HCT116 (cell line): Measurements from ENCODE around the gene OR5T3. TPM values are rescaled to one million over a fixed set of nuclear protein-coding genes. Genes with fewer than 3 reads are reported as not detected.

Source experiments
- ATAC-seq: fragments of 200-7000 bp; cut with Tn5 transposase; 2 replicates; pipeline ENCODE4 v1.9.1; 2020; ENCODE audit warnings: mild to moderate bottlenecking, moderate library complexity
- BruUV-seq: library from RNA; stranded (reverse); fragments of 400-500 nt; replicated peaks from 2 replicates; lab custom pipeline; 2021; lab: Mats Ljungman, UMichigan
- CTCF ChIA-PET: fragments of 300-600 bp; sonication (Branson Sonifier 250); formaldehyde crosslinking; loops from one replicate; lab custom pipeline; 2021; ENCODE audit warnings: antibody characterized with exemption; lab: Charles Lee
- POLR2A ChIA-PET: fragments of 300-600, 350-600 bp; sonication (Branson Sonifier 250); formaldehyde crosslinking; loops from one replicate; lab custom pipeline; 2021; ENCODE audit warnings: antibody characterized with exemption; lab: Charles Lee
- RAD21 ChIA-PET, 2 experiments: fragments of 300-600 bp; sonication (Branson Sonifier 250); formaldehyde crosslinking; loops; one replicate each; lab custom pipeline; 2023; ENCODE audit warnings: low total read pairs in 2 of 2; ENCODE audit not compliant: uncharacterized antibody in 2 of 2, unreplicated experiment in 2 of 2, low non-redundant PET in 1 of 2; lab: Charles Lee
- DNase-seq: peaks from one replicate; pipeline ENCODE4 v3.0.0-alpha.2; 2010; ENCODE audit warnings: low read depth, low spot score
- H2AFZ ChIP-seq: fragments of 200-600 bp; shearing (Covaris generic), sonication (generic); 2 replicates; pipeline ENCODE4 v1.6.1; 2017; ENCODE audit warnings: low read depth, mixed run types, mixed read lengths, antibody characterized with exemption, low read length; ENCODE audit not compliant: poor library complexity, severe bottlenecking
- H3K27ac ChIP-seq: 2 replicates; pipeline ENCODE4 v1.5.1; 2012; ENCODE audit warnings: low read depth, low read length
- H3K27me3 ChIP-seq: fragments of 200-600 bp; sonication (generic); 2 replicates; pipeline ENCODE4 v1.6.1; 2016; ENCODE audit warnings: mixed run types, low read length, mixed read lengths; ENCODE audit not compliant: insufficient read depth
- H3K36me3 ChIP-seq, 2 experiments: fragments of 200-500 bp in 1 of 2; fragments of 200-600 bp in 1 of 2; sonication (Bioruptor generic) in 1 of 2; sonication (generic) in 1 of 2; 2 replicates each; pipeline versions ENCODE4 v1.5.1 to v1.6.1; 2014 to 2016; ENCODE audit warnings: low read length in 2 of 2, inconsistent platforms in 1 of 2, mixed read lengths in 1 of 2, mixed run types in 1 of 2; ENCODE audit not compliant: insufficient read depth in 2 of 2, control insufficient read depth in 1 of 2
- H3K4me1 ChIP-seq, 2 experiments: fragments of 200-600 bp in 1 of 2; sonication (generic) in 1 of 2; 2 replicates each; pipeline versions ENCODE4 v1.5.1 to v1.6.1; 2012 to 2017; ENCODE audit warnings: low read length in 2 of 2, inconsistent platforms in 1 of 2, mild to moderate bottlenecking in 1 of 2, mixed read lengths in 1 of 2, mixed run types in 1 of 2, moderate library complexity in 1 of 2; ENCODE audit not compliant: insufficient read depth in 2 of 2, control insufficient read depth in 1 of 2
- H3K4me2 ChIP-seq: fragments of 200-600 bp; sonication (generic); 2 replicates; pipeline ENCODE4 v1.6.1; 2017; ENCODE audit warnings: mixed run types, low read length, mixed read lengths
- H3K4me3 ChIP-seq, 2 experiments: fragments of 200-600 bp in 1 of 2; sonication (generic) in 1 of 2; replicated peaks in 1 of 2; 2 replicates each; pipeline ENCODE4 v1.5.1; 2011 to 2016; ENCODE audit warnings: low read length in 2 of 2, control low read depth in 1 of 2, low read depth in 1 of 2, mild to moderate bottlenecking in 1 of 2, mixed read lengths in 1 of 2, mixed run types in 1 of 2
- H3K79me2 ChIP-seq: fragments of 200-600 bp; sonication (generic); 2 replicates; pipeline ENCODE4 v1.6.1; 2017; ENCODE audit warnings: mild to moderate bottlenecking, mixed run types, low read length, moderate library complexity, mixed read lengths; ENCODE audit not compliant: insufficient read depth
- H3K9ac ChIP-seq: fragments of 200-600 bp; sonication (generic); 2 replicates; pipeline ENCODE4 v1.6.1; 2016; ENCODE audit warnings: low read length, mixed read lengths
- H3K9me2 ChIP-seq: fragments of 200-600 bp; sonication (generic), shearing (Covaris generic); 2 replicates; pipeline ENCODE4 v1.6.1; 2017; ENCODE audit warnings: mixed run types, mild to moderate bottlenecking, moderate library complexity; ENCODE audit not compliant: insufficient read depth
- H3K9me3 ChIP-seq, 2 experiments: fragments of 200-500 bp in 1 of 2; fragments of 200-600 bp in 1 of 2; sonication (Bioruptor generic) in 1 of 2; sonication (generic) in 1 of 2; 2 replicates each; pipeline ENCODE4 v1.6.1; 2014 to 2017; ENCODE audit warnings: low read length in 2 of 2, mixed read lengths in 2 of 2, inconsistent platforms in 1 of 2, low read depth in 1 of 2, mild to moderate bottlenecking in 1 of 2, mixed run types in 1 of 2, moderate library complexity in 1 of 2; ENCODE audit not compliant: control insufficient read depth in 1 of 2, insufficient read depth in 1 of 2
- H4K20me1 ChIP-seq: fragments of 200-600 bp; sonication (generic), shearing (Covaris generic); 2 replicates; pipeline ENCODE4 v1.6.1; 2017; ENCODE audit warnings: mixed run types, mild to moderate bottlenecking, moderate library complexity; ENCODE audit not compliant: insufficient read depth
- CBX3 ChIP-seq: IDR thresholded peaks from 2 replicates; pipeline ENCODE4 v1.6.1; 2012; ENCODE audit warnings: low read depth
- CEBPB ChIP-seq: IDR thresholded peaks from 2 replicates; pipeline ENCODE4 v1.6.1; 2012; ENCODE audit warnings: low read depth
- CTCF ChIP-seq, 3 experiments: fragments of 200-600 bp in 1 of 3; sonication (generic) in 1 of 3; IDR thresholded peaks in 2 of 3; conservative IDR thresholded peaks in 1 of 3; 2 replicates each; pipeline ENCODE4 v1.5.1; 2012 to 2017; ENCODE audit warnings: low read depth in 2 of 3, low read length in 2 of 3, antibody characterized with exemption in 1 of 3, borderline replicate concordance in 1 of 3, control low read depth in 1 of 3, mild to moderate bottlenecking in 1 of 3, mixed read lengths in 1 of 3, mixed run types in 1 of 3, moderate library complexity in 1 of 3; ENCODE audit not compliant: insufficient read depth in 1 of 3
- EGR1 ChIP-seq: IDR thresholded peaks from 2 replicates; pipeline ENCODE4 v1.6.1; 2012; ENCODE audit warnings: low read depth
- ELF1 ChIP-seq: IDR thresholded peaks from 2 replicates; pipeline ENCODE4 v1.6.1; 2012; ENCODE audit warnings: low read depth, borderline replicate concordance
- EZH2 ChIP-seq: fragments of 200-600 bp; sonication (generic); IDR thresholded peaks from 2 replicates; pipeline ENCODE4 v1.6.1; 2017; ENCODE audit warnings: antibody characterized with exemption, mixed run types
- JUND ChIP-seq: IDR thresholded peaks from 2 replicates; pipeline ENCODE4 v1.6.1; 2012
- MAX ChIP-seq: IDR thresholded peaks from 2 replicates; pipeline ENCODE4 v1.6.1; 2012
- POLR2A ChIP-seq: IDR thresholded peaks from 2 replicates; pipeline ENCODE4 v1.7.0; 2011; ENCODE audit warnings: borderline replicate concordance; ENCODE audit not compliant: insufficient read depth, insufficient read length; ENCODE audit errors: extremely low read depth
- POLR2AphosphoS5 ChIP-seq: IDR thresholded peaks from 2 replicates; pipeline ENCODE4 v1.6.1; 2011; ENCODE audit warnings: mild to moderate bottlenecking, low read depth, low read length, moderate library complexity
- REST ChIP-seq: IDR thresholded peaks from 2 replicates; pipeline ENCODE4 v1.6.1; 2012; ENCODE audit warnings: low read depth
- SP1 ChIP-seq: IDR thresholded peaks from 2 replicates; pipeline ENCODE4 v1.6.1; 2012; ENCODE audit warnings: low read depth
- SRF ChIP-seq: IDR thresholded peaks from 2 replicates; pipeline ENCODE4 v1.6.1; 2012; ENCODE audit warnings: low read depth
- TCF7L2 ChIP-seq: IDR thresholded peaks from 2 replicates; pipeline ENCODE4 v1.7.0; 2011; ENCODE audit warnings: borderline replicate concordance, inconsistent platforms; ENCODE audit not compliant: insufficient read depth, insufficient read length; ENCODE audit errors: extremely low read depth
- YY1 ChIP-seq: IDR thresholded peaks from 2 replicates; pipeline ENCODE4 v1.6.1; 2011; ENCODE audit warnings: low read length, low read depth, moderate library complexity, mild to moderate bottlenecking; ENCODE audit not compliant: insufficient replicate concordance; ENCODE audit errors: extremely low read depth
- ZBTB33 ChIP-seq: IDR thresholded peaks from 2 replicates; pipeline ENCODE4 v1.6.1; 2011; ENCODE audit warnings: mild to moderate bottlenecking, low read length, moderate library complexity; ENCODE audit not compliant: insufficient replicate concordance; ENCODE audit errors: extremely low read depth
- ZNF274 ChIP-seq: fragments of 200-500 bp; sonication (Bioruptor generic); IDR thresholded peaks from 2 replicates; pipeline ENCODE4 v1.6.1; 2014; ENCODE audit warnings: mild to moderate bottlenecking, low read depth, low read length, inconsistent platforms
- intact Hi-C: fragments of 100-400 bp; cut with micrococcal nuclease; formaldehyde crosslinking; loops from 2 replicates; pipeline ENCODE4 v1.10.0; 2022
- total RNA-seq: library from RNA; stranded (reverse); gene quantifications from one replicate; pipeline ENCODE4 v1.2.1, GENCODE V29; 2021; ENCODE audit not compliant: unreplicated experiment

The OR5T3 gene
- total RNA-seq, 1 experiment from 2014 or later: not detected

- H3K27me3 ChIP-seq: no peaks in the 10 kb centered on the region
- DNase-seq: no peak
- H3K9ac ChIP-seq: no peak overlapping the region
- intact Hi-C loops: no loop called here
- no peak for TF ChIP-seq CBX3
- no peak for TF ChIP-seq TCF7L2
- TF ChIP-seq SRF: no peak
- no peak for TF ChIP-seq CEBPB
- no peak for TF ChIP-seq ZNF274
- no peak for TF ChIP-seq JUND
- no peak for TF ChIP-seq MAX
- TF ChIP-seq EZH2: no peak
- TF ChIP-seq ELF1: no peak
- no peak for TF ChIP-seq SP1
- no peak for TF ChIP-seq EGR1
- no peak for TF ChIP-seq CTCF (IDR thresholded peaks at IDR 0.05 in 2 of 3, conservative IDR thresholded peaks at IDR 0.05 in 1 of 3; ENCODE audit: borderline replicate concordance in 1 of 3, insufficient read depth in 1 of 3, low read depth in 2 of 3, low read length in 2 of 3)
- TF ChIP-seq POLR2AphosphoS5: no peak
- no peak for TF ChIP-seq ZBTB33
- TF ChIP-seq POLR2A: no peak
- no peak for TF ChIP-seq YY1
- no peak for TF ChIP-seq REST
- H4K20me1 ChIP-seq: no peaks in the 10 kb centered on the region
- no peaks in the 10 kb centered on the region for H3K79me2 ChIP-seq
- ChIA-PET POLR2A (no interaction called here), CTCF (no interaction called here), RAD21 (no interaction called here)
- H3K9me3 ChIP-seq: peaks cover 0 to 15% of the 10 kb centered on the region in 2 experiments; a peak in 3 of 4 replicates
- no peak overlapping the region for H3K4me3 ChIP-seq
- no peaks in the 10 kb centered on the region for H3K4me1 ChIP-seq
- no peak overlapping the region for H3K4me2 ChIP-seq
- H3K9me2 ChIP-seq: no peaks in the 10 kb centered on the region
- no peak overlapping the region for H3K27ac ChIP-seq
- BruUV-seq: no TSS peak
- ATAC-seq: no peak
- H2AFZ ChIP-seq: no peak overlapping the region
- no peaks in the 10 kb centered on the region for H3K36me3 ChIP-seq
These were observed 19.0 kb downstream of the OR5T3 start for GRCh38 chr11:56271092-56271491.
